NCI-H345 treated with DMSO at 0.1 percent for 48 hours (cell line): Measurements from ENCODE around the gene TAS2R1.
"Not testable (repeated sequence)": the region's sequence is repeated elsewhere in the genome, so short reads cannot be mapped to it uniquely, and the experiment has no call there.

Experiments
- DNase-seq: peaks from one replicate; lab custom pipeline; 2025; ENCODE audit not compliant: unreplicated experiment; lab: John Stamatoyannopoulos, UW

TAS2R1 gene

DNA sequence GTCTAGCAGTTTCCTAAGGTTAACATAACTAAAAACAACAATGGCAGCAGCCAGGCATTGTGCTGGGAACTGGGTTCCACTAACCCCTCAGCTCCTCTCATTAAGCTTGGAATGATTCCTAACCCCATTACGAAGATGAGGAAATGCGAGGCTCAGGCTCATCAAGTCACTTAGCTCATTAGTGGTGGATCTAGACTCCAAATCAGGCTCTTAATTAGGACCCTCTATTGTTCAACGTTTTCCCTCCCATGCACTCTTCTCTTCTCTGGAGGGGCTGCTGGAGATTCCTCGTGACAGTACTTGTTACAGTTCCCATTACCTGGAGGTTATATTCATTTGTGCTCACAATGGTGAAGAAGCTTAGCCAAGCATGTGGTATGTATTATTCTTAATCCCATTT lies 6.5 kb downstream of the TAS2R1 start:
- DNase-seq, result no peak

DNA sequence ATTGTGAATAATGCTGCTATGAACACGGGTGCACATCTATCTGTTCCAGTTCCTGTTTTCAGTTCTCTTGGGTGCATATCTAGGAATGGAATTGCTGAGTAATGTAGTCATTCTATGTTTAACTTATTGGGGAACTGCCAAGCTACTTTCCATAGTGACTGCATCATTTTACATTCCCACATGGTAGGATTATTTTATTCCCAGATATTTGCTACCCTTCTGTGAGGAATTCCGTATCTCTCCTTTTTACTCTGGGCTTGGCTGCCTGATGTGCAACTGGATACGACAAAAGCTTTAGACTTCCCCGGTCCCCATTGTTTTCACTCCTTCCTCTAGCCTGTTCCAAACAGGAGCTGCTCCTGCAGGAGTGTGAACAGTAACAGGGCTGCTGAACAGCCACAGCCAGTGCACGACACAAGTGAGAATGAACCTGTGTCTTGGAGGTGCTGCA lies 7.2 kb downstream of the TAS2R1 start:
- no peak for DNase-seq

DNA sequence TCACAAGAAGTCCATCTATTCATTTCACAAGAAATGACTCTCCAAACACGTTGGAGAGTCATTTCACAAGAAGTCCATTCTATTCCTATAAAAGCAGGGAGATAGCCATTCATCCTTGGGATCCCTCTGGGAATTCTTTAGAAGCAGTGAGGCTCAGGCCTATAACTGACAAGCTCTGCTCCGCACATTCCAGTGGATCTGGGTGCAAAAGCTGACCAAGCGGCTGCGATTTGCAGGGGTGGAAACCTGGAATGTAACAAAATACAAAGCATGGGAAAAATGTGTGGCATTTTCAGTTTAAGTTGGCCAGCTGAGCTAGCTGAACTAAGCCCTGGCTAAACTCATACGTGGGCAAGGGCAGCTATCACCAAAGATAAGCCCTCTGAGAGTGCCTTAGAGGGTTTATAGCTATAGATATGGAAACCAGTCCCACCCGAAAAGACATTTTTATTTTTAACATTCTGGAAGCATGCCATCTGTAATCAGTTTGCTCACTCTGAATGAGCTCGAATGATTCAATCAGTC lies 8.7 kb downstream of the TAS2R1 start:
- no peak for DNase-seq

DNA sequence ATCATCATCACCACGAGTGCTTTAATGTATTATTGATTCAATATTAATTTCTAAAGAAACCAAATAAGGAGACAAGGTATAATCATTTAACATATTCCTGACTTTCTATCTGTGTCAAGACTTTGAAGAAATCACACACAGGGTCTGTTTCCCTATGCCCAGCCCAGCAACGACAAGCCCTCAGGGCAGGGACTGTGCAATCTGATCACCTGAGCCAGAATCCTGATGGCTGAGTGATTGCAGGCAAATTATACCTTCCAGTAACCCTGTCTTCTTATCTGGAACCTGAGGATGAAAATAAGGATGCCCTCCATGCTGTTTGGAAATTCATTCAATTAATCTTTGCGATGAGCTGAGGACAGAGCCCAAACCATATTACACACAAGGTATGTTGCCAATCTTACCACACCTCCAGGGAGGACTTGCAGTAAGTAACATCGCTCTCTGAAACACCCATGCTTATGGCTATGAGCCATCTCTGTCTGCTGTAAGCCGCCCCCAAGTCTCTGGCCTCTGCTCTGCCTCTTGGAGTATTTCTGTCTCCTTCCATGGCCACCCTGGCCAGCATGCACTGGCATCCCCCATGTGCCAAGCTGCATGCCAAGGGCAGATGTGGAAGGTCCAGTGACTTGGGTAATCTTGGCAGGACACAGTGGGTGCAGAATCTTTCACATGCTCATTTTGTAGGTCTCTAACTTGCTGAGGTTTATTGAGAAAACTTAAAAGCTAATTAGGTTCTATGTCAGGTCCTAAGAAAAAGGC lies 10.6 kb downstream of the TAS2R1 start:
- DNase-seq, result no peak

DNA sequence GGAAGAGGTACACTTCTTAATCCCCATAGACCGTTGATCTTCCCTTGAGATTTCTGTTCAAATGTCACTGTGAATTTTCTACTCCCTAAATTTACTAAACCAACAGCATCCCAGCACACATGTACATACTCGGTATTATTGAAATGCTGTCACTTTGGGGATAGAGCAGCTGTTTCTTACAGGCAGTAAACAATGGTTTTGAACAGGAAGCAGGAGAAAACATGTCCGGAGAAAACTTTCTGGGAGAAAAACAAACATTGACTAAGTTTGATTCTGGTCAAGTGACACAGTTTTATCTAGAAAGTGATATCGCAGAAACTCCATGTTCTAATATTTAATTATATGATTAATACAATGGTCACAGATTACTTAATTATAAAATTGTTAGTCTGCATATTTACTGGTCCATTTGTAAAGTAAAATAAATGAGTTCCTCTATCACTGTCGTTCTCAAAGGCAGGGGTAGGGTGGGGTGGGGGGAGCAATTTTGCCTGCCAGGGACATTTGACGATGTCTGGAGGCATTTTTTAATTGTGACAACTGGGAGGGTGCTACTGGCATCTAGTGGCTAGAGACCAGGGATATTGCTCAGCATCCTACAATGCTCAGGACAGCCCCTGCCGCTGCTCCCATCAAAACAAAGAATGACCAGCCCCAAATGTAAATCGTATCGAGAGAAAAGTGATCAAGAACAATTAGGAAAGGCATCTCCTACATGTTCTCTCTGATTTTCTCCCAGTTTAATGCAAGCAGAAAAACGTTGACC lies 12.2 kb downstream of the TAS2R1 start:
- DNase-seq, result no peak

DNA sequence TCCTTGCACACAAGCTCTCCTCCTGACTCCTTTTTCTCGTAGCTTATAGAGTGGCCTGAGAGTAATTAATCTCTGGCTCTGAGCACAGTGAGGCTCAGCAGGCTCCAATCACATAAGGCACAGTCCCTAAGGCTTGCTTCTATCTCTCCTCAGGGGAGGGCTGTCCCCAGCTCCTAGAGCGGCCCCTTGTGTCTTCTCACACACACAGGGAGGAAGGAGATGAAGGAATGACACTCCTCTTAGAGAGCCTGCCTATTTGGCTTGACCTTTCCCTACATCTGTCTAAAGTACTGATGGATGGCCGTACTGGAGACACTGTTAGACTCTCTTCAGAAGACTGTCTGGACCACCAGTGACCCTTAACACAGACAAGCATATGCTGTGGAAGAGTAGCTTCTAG lies 12.9 kb downstream of the TAS2R1 start:
- DNase-seq, result no peak

DNA sequence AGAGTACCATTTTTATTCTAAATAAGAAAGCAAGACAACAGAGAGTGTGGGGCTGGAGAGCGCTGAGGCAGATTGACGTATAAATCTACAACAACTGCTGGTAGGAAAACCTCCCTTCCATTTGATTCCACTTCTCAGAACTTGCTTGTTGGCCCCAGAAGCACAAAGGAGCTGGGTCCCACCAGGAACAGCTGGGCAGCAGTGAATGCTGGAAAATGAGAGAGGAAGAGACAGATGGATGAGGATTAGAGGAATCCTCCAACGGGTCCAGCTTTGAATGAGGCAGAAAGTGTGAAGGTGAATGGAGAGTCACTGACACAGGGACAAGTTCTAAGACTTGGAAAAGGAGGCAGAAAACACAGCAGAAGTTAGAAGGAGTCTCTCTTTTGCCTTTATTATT lies 14.8 kb downstream of the TAS2R1 start:
- DNase-seq, result no peak

DNA sequence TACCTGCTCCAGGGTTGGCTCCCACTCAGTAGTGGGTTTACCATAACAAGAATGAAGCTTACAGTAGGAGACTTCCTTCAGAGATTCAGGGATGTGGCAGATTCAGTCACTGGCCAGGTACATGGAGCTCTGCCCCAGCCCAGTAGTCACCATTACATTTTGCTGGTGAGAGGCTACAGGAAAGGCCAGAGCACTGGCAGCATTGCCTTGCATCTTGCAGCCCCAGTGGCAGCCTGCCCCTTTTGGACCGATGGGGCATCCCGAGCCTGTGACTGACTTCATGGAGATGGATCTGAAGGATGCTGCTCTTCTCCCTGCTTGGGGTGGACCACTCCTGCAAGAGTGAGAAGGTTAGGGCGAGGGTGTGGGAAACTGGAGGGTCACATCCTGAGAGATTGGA lies 16.8 kb downstream of the TAS2R1 start:
- no peak for DNase-seq

DNA sequence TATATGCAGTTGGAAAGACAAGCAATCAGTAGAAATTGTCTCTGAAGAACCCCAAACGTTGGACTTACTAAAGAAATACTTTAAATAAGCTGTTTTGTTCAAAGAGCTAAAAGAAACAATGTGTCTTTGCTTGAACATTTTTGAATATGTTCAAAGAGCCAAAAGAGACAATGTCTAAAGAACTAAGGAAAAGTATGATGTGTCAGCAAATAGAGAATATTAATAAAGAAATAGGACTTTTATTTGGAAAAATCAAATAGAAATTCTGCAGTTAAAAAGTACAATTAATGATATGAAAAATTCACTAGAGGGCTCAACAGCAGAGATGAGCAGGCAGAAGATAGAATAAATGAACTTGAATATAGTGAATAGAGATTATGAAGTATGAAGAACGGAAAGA lies 19.2 kb downstream of the TAS2R1 start:
- DNase-seq, result no peak

DNA sequence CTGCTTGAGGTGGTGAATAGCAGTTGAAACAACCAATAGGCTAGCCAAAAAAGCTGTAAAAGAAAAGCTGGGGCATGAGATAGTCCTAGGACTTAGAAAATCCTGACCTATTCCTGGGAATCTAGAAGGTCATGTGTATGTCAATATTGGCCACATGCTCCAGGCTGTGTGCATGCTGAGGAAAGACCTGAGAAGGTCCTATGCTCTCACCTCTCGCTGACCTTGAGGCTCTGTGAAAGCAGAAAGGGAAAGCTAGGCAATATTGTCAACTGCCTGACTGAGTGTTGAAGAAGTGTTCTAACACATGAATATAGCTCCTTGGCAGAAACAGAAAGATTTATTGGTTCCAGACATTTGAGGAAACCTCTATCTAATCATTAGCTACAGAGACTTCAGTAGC lies 19.8 kb downstream of the TAS2R1 start:
- DNase-seq, result no peak

DNA sequence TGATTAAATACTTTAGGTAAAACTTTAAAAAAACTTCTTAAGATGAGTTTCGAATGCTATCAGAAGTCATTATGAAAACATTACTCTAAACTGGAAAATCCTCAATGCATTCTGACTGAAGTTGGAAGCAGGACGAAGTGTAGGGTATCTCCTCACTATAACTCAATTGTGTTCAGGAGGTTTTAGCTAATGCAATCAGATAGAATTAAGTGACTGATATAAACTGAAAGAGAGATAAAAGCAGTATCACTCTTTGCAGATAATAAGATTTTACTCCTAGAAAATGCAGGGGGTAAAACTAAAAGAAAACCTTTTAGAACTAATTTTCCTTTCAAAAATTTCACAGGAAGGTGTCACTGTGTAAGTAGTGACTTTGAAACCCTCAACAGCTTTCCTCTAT lies 22.1 kb downstream of the TAS2R1 start:
- no peak for DNase-seq

DNA sequence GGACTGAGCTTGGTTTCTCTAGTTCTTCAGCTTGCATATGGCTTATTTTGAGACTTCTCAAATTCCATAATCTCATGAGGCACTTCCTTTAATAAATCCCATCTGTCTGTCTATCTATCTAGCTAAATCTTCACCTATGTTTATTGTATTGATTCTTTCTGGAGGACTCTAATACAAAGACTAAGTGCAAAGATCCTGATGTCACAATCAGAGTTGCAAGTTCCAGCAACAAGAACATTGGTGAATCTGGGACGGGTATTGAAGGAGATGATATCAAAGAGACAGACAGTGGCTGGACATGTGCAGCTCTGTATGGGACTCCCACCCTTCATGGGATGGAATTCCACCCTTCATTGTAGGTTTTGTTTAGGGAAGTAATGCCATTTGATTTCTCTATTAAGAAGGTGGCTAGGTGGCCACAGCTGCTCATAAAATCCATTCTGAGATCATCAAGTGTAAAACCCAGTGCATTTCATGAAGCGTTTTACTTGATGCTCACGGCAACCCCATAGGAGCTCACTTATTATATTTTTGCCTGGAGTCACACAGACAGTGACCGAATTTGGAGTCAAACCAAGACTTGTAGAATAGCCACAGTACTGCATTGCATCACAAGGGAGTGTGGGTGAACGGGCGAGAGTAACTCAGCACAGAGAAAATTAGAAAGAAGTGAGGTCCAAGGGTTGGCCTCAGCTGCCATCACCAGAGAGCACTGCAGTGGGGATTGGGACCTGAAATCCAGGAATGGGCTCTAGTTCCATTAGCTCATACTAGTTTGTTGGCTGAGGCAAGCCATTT lies 24.9 kb downstream of the TAS2R1 start:
- no peak for DNase-seq

DNA sequence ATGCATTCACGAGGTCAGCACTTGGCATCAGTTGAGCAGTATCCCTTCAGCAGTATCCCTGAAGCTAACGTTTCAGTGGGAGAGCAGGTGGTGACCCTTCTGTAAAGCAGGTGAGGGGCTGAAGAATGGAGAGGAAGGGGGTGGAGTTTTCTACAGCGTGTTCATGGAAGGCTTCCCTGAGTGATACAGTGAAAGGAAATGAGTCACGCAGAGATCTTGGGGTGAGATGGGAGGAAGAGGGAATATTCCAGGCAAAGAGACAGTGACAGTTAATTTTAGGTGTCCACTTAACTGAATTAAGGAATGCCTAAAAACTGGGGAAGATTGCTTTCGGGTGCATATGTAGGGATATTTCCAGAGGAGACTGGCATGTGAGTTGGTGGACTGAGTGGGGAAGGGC lies 25.7 kb downstream of the TAS2R1 start:
- DNase-seq, result no peak

DNA sequence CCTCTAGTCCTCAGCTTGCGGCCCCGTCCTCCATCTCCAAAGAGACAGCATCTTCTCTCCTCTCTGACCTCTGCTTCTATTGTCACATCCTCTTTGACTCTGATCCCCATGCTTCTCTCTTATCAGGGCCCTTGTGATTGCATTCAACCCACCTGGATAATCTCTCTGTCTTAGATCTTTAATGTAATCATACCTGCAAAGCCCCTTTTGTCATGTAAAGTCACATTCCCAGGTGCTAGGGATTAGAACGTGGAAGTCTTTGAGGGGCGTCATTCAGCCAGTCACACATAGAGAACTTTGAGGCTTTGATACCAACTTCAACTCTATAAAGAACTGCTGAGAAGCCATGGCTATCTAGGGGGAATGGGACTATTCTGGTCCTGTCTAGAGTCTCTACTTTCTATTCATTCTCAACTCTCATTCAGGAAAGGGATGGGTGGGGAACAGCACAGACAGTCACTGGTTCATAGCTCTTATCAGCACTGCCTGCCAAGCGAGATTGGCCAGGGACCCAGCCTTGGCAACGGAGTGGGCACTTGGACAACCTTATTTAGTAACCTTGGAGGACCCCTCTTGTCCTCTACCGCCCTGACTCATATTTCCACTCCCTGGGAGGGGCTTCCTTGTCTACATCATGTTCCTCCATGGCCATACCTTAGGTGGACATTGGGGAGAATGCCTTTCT lies 29.0 kb downstream of the TAS2R1 start:
- DNase-seq, result no peak

DNA sequence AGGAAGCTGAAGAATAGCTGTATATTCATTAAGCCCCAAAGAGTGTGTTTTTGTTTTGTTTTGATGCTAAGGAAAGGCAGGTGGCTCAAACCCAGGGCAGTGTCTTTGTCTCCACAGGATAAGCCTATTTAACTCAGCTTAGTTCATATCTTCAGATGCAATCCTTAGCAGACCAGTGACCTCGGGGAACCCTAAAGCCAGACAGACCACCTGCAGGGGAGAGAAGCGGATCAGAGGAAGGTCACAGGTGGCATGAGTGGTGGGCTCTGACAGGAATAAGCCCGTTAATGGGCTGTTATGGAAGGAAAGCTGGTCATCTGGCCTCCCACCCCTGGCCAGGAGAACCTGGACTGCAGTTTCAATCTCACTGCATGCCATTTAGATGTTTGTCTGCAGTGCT lies 30.8 kb downstream of the TAS2R1 start:
- DNase-seq, result no peak

DNA sequence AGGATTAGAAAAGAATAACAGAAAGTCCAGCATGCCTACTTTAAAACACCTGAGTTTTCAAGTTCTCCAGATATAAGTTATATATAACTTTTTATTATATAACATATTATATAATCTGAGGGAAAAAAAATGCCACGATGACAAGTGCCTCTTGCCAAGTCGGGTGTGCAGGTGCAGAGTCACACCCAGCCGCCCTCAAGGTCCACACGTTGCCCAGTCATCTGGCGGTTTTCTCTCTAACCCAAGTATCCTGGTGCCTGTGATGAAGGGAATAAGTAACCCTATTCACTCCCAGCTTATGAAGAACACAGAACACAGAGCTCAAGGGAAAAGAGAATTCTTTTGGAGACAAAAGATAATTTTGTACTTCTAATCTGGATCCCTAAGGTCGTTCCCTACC lies 31.8 kb downstream of the TAS2R1 start:
- DNase-seq, result not testable (repeated sequence)

DNA sequence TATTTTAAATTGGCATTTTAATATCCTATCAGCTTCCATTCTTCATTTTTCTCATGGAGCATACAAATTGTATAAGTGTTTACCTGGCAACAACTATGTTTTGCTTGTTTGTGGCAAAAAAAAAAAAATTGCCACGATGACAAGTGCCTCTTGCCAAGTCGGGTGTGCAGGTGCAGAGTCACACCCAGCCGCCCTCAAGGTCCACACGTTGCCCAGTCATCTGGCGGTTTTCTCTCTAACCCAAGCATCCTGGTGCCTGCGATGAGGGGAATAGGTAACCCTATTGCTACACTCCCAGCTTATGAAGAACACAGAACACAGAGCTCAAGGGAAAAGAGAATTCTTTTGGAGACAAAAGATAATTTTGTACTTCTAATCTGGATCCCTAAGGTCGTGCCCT lies 32.8 kb downstream of the TAS2R1 start:
- not testable (repeated sequence) for DNase-seq

DNA sequence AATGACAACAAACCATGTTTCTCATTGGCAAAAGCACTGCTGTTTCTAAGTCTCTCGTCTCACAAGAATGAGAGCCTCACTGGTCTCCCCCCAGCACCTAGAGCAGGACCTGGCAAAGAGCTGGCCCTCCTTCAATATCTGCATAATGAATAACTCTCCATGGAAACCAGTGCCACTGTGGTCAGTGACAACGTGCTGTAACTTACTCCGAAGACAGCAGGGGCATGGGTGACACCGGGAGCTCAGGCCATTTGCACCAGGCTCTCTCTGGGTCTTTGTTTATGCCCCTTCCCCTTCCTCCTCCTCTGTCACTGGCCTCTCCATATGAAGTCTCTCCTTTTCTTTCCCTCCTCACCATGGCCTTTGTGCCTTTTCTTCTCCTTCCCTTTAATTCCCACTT lies 33.3 kb downstream of the TAS2R1 start:
- DNase-seq, result no peak

DNA sequence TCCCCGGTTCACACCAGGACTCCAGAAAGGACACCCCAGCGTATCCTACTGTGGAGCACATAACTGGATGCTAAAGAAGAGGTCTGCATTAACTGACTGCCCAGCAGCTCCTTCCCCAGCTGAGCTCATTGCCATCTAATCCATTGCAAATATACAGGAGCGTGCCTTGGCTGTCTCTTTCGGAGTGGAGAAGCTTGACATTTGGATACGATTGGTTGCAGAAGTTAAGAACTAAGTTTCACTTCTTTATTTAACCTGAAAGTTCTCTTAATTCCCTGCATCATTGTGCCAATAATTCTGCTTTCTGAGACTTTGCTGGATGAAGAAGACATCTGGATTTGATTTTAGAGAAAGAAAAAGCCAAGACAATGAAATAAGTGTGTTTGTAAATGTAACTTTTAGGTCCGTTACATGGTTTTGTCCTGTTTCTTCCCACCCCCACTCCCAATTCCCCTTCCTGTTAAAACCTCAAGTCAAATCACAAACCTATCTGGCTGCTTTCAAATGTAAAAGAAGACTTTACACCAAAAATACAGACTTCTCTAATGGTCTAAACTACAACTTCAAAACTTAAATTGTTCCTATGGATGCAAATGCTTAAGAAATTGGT lies 33.9 kb downstream of the TAS2R1 start:
- no peak for DNase-seq

DNA sequence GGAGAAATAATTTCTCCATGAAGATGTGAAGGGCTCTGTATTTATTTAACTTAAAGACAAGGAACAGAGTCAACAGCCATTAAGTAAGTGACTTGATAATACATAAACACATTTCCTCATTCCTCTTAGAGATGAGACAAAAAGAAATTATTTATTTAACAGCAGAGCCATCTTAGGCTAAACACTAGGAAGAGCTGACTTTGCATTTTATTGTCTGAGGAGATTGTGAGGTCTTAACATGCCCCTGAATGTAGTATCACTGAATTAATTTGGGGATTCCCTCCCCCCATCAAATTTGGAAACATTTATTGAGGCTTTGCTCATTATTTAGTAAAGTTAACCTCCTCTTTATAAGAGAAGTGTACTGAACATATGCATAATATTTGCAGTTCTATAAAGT lies 35.2 kb downstream of the TAS2R1 start:
- no peak for DNase-seq
